Measurements from ENCODE around the gene KIAA1328.

- TF ChIP-seq, protein P1, sequence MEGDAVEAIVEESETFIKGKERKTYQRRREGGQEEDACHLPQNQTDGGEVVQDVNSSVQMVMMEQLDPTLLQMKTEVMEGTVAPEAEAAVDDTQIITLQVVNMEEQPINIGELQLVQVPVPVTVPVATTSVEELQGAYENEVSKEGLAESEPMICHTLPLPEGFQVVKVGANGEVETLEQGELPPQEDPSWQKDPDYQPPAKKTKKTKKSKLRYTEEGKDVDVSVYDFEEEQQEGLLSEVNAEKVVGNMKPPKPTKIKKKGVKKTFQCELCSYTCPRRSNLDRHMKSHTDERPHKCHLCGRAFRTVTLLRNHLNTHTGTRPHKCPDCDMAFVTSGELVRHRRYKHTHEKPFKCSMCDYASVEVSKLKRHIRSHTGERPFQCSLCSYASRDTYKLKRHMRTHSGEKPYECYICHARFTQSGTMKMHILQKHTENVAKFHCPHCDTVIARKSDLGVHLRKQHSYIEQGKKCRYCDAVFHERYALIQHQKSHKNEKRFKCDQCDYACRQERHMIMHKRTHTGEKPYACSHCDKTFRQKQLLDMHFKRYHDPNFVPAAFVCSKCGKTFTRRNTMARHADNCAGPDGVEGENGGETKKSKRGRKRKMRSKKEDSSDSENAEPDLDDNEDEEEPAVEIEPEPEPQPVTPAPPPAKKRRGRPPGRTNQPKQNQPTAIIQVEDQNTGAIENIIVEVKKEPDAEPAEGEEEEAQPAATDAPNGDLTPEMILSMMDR (IDR thresholded peaks at IDR 0.05) = no peak
- no peak for TF ChIP-seq ZFX (IDR thresholded peaks at IDR 0.05; ENCODE audit: borderline replicate concordance)
Observed at GRCh38 chr18:37238282-37239108, 409.6 kb downstream of the KIAA1328 start.

Data from 22Rv1 (cell line).